ENCODE measurements around the gene CLIP1. TPM values are rescaled to one million over a fixed set of nuclear protein-coding genes. Genes with fewer than 3 reads are reported as not detected.
"Not testable (repeated sequence)": the region's sequence is repeated elsewhere in the genome, so short reads cannot be mapped to it uniquely, and the experiment has no call there.

The CLIP1 gene
- total RNA-seq, 2 donors from 2014 or later, result 101 to 124 TPM

DNA sequence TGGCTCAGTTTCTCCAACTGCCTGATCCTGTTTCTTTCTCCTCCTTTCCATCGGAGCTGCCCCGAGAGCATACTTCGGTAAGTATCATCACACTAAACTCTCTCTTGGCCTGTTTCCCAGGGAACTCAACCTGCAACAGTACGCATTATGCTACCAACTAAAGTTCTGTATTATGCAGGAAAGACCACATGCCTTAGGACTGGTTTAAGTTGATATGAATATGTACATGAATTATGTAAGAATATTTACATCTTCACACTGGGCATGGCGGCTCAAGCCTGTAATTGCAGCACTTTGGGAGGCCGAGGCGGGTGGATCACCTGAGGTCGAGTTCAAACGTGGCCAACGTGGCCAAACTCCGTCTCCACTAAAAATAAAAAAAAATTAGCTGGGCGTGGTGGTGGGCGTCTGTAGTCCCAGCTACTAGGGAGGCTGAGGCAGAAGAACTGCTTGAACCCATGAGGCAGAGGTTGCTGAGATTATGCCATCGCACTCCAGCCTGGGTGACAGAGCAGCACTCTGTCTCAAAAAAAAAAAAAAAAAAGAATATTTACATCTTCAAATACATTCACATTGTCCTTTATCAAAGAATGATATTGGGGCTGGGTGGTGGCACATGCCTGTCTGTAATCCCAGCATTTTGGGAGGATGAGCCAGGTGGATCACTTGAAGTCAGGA is 124.3 kb downstream of the CLIP1 start:
- ATAC-seq (no peak), DNase-seq (no peak)
- intact Hi-C loops (cut with DNase I), result no loop called here

DNA sequence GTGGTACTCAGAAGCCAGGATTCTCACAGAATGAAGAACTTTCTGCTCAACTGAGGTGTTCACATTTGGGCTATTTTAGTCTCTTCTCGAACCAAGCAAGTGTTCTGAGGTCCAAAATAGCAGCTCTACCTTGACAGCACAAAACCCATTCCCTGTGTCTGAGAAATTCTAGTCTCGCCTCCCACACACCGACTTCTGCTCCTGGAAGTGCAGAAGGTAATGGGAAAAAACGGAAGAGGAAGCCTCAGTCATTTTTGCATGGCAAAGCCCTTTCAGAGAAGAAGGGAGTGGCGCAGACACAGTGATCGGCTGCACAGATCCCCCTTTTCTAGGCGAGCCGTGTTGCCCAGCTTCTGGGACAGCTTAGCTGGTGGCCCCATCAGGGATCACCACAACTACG is 125.0 kb downstream of the CLIP1 start:
- ATAC-seq, result no peak

DNA sequence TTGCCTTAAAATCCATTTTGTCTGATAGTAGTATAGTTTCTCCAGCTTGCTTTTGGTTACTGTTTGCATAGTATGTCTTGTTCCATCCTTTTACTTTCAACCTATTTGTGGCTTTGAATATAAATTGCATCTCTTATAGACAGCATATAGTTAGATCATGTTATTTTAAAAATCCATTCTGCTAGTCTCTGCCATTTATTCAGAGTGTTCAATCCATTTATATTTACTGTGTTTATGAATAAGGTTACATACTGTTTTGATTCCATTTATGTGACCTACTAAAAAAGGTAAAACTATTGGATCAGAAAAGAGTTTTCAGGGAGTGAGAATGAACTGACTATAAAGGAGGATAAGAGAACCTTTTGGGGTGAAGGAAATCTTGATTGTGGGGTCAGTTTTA is 126.6 kb downstream of the CLIP1 start:
- intact Hi-C loops (cut with DNase I), result no loop called here
- ATAC-seq (no peak), DNase-seq (no peak)

More for the DNA sequence above, 125.0 kb downstream of the CLIP1 start:
- DNase-seq, result no peak
- intact Hi-C loops (cut with DNase I), result no loop called here

DNA sequence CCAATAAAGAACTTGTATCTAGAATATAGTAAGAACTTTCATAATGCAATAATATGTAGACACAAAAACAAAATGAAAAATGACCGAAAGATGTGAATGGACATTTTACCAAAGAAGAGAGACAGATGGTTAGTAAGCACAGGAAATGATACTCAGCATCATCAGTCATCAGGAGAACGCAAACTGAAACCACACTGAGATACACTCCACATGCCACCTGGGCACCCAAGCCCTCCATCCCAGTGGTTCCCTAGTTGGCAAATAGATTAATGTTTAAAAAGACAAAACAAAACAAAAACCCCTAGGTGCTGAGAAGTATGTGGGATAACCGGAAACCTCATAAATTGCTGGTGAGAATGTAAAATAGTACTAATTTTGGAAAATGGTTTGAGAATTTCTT is 129.4 kb downstream of the CLIP1 start:
- DNase-seq (no peak), ATAC-seq (no peak)
- intact Hi-C loops (cut with DNase I), result no loop called here

DNA sequence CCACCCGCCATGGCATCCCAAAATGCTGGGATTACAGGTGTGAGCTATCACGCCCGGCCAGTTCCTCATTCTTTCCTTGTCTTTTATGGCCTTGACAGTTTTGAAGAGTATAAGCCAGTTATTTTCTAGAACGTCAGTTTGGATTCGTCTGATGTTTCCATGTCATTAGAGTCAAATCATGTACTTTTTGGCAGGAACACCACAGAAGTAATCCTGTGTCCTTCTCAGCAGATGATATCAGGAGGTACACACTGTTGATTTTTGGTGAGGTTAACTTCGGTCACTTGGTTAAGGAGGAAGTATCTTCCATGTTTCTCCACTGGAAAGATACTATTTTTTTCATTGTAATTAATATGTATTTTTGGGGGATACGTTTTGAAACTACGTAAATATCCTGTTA is 131.0 kb downstream of the CLIP1 start:
- ATAC-seq (no peak), DNase-seq (no peak)
- intact Hi-C loops (cut with DNase I), result no loop called here

DNA sequence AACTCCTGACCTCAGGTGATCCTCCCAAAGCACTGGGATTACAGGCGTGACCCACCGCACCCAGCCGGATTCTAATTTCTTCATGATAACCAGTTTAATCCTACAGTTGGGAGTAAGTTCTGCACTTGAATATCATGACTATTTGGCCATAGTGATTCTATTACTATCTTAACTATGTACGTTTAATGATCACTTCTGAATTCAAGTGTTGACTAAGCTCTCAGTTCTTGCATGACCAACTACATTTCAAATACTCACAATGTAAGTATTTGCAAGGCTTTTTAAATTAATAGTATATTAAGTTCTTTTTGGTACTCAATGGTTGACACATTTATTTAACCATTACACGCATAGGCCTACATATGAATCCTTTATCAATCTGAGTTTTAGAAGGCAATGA is 138.8 kb downstream of the CLIP1 start:
- DNase-seq (no peak), ATAC-seq (no peak)
- intact Hi-C loops (cut with DNase I), result no loop called here

DNA sequence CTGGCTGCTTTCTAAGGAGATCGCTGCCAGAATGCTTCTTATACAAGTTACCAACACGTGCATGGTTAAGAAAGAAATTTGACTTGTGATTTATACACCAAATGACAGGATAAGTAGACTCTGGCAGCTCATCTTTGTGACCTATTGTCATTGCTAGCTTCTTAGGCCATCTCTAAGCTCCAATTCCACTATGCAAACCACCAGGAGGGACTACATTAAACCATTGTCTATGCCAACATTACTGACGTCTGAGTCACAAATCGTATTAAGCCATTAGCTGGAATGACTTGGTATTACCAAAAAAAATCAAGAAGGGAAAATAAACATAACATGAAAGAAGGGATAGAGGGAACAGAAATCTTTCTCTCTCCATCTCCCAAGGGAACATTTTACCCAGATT is 140.4 kb downstream of the CLIP1 start:
- DNase-seq, result no peak
- ATAC-seq, result peak in 1 of 2 donors; percentile 47
- intact Hi-C loops (cut with DNase I), result no loop called here

DNA sequence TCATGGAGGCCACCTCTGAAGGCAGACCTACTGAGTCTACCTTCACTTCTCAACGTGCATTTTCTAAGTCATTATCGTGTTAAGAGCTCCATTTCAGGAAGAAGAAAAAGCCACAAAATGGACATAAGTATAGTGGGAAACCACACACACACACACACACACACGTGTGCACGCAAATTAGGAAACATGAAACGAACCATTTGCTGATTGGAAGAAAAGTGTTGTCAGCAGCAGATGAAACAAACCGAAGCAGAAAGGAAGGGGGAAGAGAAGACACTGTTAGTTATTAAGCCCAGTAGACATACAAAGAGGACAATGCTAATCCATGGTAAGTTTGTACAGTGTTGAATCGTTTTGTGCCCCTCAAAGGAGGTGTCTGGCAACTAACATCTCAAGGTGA is 146.2 kb downstream of the CLIP1 start:
- ATAC-seq (no peak), DNase-seq (no peak)
- intact Hi-C loops (cut with DNase I), result no loop called here

DNA sequence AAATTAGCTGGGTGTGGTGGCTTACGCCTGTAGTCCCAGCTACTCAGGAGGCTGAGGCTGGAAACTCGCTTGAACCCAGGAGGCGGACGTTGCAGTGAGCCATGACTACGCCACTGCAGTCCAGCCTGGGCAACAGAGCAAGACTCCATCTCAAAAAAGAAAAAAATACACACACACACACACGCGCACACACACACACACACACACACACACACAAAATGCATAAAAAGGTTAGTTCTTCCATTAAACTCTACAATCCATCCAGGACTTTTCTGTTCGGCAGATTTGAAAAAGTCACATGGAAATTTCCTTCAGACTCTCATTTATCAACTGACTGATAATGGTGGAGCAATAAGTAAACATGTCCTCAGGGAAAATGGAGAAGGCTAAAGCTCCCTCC is 147.0 kb downstream of the CLIP1 start:
- ATAC-seq (no peak), DNase-seq (no peak)
- intact Hi-C loops (cut with DNase I), result no loop called here

DNA sequence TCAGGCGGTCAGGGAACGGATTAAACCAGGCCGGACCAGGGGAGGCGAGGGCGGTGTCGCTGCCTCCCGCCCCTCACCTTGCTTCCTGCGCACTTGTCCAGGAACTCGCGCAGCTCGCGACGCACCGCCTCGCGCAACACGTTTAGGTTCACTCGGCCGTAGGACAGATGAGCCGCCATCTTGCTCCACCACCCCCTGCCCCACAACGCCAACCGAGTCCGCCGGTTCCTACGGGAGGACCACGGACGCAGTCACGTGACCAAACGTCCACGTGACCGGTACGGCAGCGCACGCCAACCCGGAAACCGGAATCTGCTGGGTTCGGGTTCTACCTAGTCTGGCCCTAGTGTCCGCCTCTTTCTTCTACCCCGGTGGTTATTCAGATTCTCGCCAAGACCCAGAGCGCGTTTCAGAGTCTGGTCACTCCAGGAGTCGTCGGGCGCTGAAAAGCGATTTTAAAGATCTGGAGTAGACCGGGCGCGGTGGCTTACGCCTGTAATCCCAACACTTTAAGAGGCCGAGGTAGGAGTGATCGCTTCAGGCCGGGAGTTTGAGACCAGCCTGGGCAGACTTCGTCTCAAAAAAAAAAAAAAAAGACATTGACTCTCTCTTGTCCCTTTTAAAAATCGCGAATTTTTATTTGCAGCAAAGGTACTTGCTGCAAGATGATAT is 156.1 kb downstream of the CLIP1 start, which contains the start of gene VPS33A:
Gene VPS33A (minus strand): TSS at position 265 of the 672 bp plus-strand sequence. CDS start 86 bp downstream, at position 179.
- intact Hi-C loops (cut with DNase I), result no loop called here
- peak; percentile 98 for ATAC-seq
- DNase-seq, result peak; percentile 97

DNA sequence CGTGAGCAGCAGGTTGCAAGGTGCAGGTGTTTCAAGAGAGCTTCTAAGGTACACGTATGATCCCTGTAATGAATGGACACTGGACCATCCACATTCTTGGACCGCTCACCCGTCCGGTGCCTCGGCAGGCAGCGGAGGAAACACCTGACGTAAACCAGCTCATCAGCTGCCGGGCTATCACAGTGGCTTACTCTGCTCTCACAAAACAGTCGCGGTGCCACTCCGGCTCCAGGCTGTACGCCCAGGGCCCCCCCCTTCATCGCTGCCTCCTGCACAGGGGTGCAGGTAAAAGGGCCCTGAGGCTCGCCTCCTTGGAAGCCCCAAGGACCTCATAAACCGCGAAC is 156.6 kb downstream of the CLIP1 start:
- DNase-seq (peak; percentile 28), ATAC-seq (peak; percentile 45 to 53)
- intact Hi-C loops (cut with DNase I), result no loop called here

DNA sequence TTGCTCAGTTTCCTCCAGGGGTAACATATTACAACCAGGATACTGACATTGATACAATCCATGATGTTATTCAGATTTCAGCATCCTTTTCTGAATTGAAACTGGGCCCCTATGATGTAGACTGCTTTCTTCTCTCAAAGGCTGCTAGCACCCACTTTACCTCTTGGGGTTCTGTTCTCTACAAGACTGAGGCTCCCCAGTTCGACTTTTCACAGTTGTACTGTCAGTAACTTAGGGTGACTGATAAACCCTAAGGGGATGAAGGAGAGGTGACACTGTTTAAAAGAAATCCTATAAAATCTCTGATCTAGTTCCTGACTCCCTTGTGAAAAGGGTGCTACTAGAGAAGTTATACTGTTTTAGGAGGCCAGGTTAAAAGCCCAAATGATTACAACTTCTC is 157.0 kb downstream of the CLIP1 start:
- DNase-seq (no peak), ATAC-seq (no peak)
- intact Hi-C loops (cut with DNase I), result no loop called here

DNA sequence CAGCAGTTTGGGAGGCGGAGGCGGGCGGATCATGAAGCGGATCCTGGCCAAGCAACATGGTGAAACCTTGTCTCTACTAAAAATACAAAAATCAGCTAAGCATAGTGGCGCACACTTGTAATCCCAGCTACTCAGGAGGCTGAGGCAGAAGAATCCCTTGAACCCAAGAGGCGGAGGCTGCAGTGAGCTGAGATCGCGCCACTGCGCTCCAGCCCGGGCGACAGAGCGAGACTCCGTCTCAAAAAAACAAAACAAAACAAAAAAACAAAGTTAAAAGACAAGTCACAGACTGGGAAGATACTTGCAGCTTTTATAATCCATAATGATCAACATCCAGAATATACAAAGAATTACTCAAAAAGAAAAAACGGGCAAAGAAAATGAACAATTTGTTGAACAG is 161.7 kb downstream of the CLIP1 start:
- DNase-seq; intact Hi-C loops (cut with DNase I); ATAC-seq: not testable (repeated sequence)

DNA sequence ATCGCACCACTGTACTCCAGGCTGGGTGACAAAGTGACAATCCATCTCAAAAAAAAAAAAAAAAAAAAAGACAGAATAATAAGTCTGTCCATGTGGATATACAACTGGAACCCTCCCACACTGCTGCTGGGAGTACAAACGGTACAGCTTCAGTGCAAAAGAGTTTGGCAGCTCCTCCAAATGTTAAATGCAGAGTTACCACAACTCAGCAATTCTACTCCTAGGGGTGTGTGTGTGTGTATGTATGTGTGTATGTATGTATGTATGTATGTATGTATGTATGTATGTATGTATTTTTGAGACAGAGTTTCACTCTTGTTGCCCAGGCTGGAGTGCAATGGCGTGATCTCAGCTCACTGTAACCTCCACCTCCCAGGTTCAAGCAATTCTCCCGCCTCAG is 163.5 kb downstream of the CLIP1 start:
- ATAC-seq; intact Hi-C loops (cut with DNase I); DNase-seq: not testable (repeated sequence)

DNA sequence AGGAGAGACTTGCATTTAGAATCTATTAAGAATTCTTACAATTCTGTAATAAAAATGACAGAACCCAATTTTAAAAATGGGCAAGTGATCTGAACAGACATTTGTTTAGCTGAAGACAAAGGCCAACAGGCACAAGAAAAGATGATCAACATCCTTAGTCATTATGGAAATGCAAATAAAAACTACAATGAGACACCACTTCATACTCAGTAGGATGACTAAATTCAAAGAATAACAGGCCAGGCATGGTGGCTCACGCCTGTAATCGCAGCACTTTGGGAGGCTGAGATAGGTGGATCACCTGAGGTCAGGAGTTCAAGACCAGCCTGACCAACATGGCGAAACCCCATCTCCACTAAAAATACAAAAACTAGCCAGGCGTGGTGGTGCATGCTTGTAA is 164.0 kb downstream of the CLIP1 start:
- intact Hi-C loops (cut with DNase I); DNase-seq; ATAC-seq: not testable (repeated sequence)

DNA sequence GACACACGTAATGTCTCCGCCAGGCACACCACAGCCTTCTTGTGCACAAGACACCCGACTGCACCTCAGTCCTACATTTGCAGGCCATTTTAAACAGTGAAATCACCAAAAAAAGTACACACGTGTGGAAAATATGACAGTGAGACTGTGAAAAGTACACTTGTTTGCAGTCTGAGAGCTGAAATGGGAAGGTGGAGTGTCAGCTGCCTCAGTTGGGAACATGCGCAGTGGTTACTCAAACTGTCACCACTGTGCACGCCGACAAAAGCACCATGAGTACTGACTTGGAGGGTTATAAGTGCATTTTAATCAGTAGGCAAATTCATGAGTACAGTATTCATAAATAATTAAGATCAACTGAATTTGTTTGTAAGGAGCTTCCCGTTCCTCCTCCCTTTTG is 171.9 kb downstream of the CLIP1 start:
- intact Hi-C loops (cut with DNase I), result no loop called here
- no peak for DNase-seq
- no peak for ATAC-seq

DNA sequence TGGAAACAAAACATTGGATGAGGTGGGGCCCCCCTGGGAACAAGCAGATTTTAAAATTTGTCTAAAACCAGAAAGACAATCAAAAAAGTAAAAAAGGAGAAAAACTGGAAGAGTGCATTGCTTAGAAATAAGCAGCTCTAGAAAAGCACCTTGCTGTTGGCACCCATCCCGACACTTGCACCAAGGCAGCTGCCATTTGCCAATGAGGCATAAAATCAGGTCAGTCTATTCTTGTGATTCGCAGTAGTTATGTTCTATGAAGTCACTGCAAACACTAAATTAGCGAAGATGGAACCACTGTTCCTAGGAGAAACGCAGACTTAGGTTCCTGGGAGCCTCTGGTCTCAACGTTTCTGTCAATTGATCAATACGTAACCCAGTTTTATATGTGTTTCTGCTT is 172.4 kb downstream of the CLIP1 start:
- no peak for DNase-seq
- intact Hi-C loops (cut with DNase I), result no loop called here
- ATAC-seq, result no peak

DNA sequence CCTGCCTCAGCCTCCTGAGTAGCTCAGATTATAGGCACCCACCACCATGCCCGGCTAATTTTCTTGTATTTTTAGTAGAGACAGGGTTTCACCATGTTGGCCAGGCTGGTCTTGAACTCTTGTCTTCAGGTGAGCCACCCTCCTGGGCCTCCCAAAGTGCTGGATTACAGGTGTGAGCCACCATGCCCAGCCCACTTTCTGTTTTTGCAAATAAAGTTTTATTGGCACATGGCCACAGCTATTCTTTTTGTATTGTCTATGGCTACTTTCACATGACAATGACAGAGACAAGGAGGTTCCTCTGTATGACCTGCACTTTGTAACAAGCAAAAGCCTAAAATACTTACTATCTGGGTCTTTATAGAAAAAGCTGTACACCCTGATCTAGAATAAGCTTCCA is 176.9 kb downstream of the CLIP1 start:
- intact Hi-C loops (cut with DNase I), result no loop called here
- DNase-seq (no peak), ATAC-seq (no peak)

DNA sequence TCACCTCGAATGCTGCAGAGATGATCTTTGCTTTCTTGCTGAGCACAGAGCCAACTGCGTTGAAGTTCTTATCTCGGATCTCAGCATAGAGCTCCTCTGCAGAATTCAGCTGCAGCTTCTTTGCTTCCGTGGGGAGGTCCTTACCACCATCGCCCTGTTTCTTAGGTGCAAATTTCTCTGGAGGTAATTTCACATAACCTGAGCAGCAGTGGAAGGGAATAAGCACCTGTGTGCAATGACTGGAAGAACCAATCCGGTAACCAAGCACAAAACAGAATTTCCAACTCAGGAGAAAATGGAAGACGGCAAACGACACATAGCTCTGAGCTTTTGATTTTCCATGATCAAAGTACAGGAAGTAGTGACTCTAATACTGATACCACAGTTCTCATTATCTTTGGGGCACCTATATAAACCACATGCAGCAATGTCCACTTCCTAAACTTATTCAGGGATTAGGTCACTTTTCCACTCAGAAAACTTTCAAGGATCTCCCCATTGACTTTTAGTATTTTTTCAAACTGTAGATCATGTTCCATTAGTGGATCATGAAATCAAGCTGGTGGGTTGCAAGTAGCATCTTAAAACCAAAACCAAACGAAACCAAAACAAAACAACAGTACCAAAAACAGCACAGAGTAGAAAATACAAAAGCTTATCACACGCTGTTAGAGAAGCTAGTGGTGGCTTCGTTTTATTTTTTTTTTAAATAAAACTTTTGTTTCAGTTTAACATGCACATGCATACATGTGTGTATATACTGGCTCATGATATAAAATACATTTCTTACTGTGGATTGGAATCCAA is 177.7 kb downstream of the CLIP1 start:
- ATAC-seq, result no peak
- no peak for DNase-seq
- intact Hi-C loops (cut with DNase I), result no loop called here

DNA sequence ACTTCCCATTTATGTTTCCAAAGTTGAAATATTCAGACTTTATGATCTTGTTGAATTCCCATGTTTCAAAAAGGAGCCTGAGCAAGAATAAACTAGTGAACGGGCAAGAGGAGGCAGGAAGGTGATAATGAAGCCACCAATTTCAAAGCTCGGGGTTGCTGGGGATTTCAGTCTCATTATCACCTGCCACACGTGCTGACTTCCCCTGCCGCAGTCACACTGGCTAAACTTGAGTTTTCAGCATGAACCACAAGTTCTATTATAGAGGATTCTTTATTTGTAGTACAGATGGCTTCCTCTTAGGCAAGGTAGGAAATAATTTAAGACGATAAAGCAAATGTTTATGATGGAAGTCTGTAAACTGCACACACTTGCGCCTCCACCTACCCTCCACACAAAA is 178.5 kb downstream of the CLIP1 start:
- DNase-seq (no peak), ATAC-seq (no peak)
- intact Hi-C loops (cut with DNase I), result no loop called here

Measured in left cardiac atrium (tissue), 4 donors.